GM12878 (cell line): Measurements from ENCODE around the gene ODAPH. TPM values are rescaled to one million over a fixed set of nuclear protein-coding genes. Genes with fewer than 3 reads are reported as not detected.

Experiments
- ATF3 ChIP-seq: IDR thresholded peaks from 2 replicates; pipeline ENCODE4 v1.6.1; 2011; ENCODE audit warnings: low read depth, mild to moderate bottlenecking, low read length, moderate library complexity, borderline replicate concordance; ENCODE audit errors: extremely low read depth
- CREM ChIP-seq: IDR thresholded peaks from 2 replicates; pipeline ENCODE4 v1.6.1; 2014; ENCODE audit warnings: antibody characterized with exemption, low read depth
- GABPA ChIP-seq: IDR thresholded peaks from 2 replicates; pipeline ENCODE4 v1.6.1; 2014; ENCODE audit warnings: antibody characterized with exemption, low read depth, mild to moderate bottlenecking, inconsistent platforms
- GATAD2B ChIP-seq: fragments of 450-650 bp; conservative IDR thresholded peaks from 2 replicates; pipeline ENCODE4 v1.6.1; 2017; ENCODE audit warnings: low read depth, mild to moderate bottlenecking, moderate library complexity
- IRF3 ChIP-seq: fragments of 450-650 bp; IDR thresholded peaks from 2 replicates; pipeline ENCODE4 v1.6.1; 2014; ENCODE audit warnings: mild to moderate bottlenecking
- JUND ChIP-seq: IDR thresholded peaks from 2 replicates; pipeline ENCODE4 v1.6.1; 2012; ENCODE audit warnings: low read depth, mild to moderate bottlenecking, low read length, improper control_type of control experiment, moderate library complexity
- MEF2A ChIP-seq: IDR thresholded peaks from 2 replicates; pipeline ENCODE4 v1.6.1; 2011; ENCODE audit warnings: low read depth, mild to moderate bottlenecking, low read length, moderate library complexity; ENCODE audit not compliant: insufficient read depth
- RFX5 ChIP-seq: IDR thresholded peaks from 2 replicates; pipeline ENCODE4 v1.6.1; 2011; ENCODE audit warnings: low read depth, low read length, improper control_type of control experiment
- SPI1 ChIP-seq: IDR thresholded peaks from 2 replicates; pipeline ENCODE4 v1.6.1; 2011; ENCODE audit warnings: low read depth, mild to moderate bottlenecking, low read length, moderate library complexity, borderline replicate concordance; ENCODE audit not compliant: insufficient read depth
- TARDBP ChIP-seq: IDR thresholded peaks from 2 replicates; pipeline ENCODE4 v1.6.1; 2016; ENCODE audit warnings: borderline replicate concordance
- USF2 ChIP-seq: IDR thresholded peaks from 2 replicates; pipeline ENCODE4 v1.6.1; 2011; ENCODE audit warnings: low read depth, low read length, improper control_type of control experiment, borderline replicate concordance
- ZNF207 ChIP-seq: fragments of 450-650 bp; IDR thresholded peaks from 2 replicates; pipeline ENCODE4 v1.6.1; 2014; ENCODE audit warnings: antibody characterized with exemption, mild to moderate bottlenecking, borderline replicate concordance
- polyA plus RNA-seq, 11 experiments: library from polyadenylated mRNA; depleted of rRNA in 4 of 11; unstranded in 6 of 11; stranded (reverse) in 5 of 11; fragments of >200 nt; fragmentation: Nextera tagmentation in 4 of 11; fragmentation: Illumina TruSeq in 1 of 11; extraction: Ambion mirVana in 4 of 11; extraction: Trizol in 1 of 11; gene quantifications; 1 replicate in 1 of 11; 2 replicates in 10 of 11; pipeline versions ENCODE4 v1.2.1 to v1.2.3, GENCODE V29; 2011 to 2016; ENCODE audit warnings: inconsistent platforms in 2 of 11, missing spikeins in 2 of 11, low read depth in 1 of 11
- total RNA-seq, 4 experiments: library from RNA; depleted of rRNA in 3 of 4; stranded (reverse); fragments of >200 nt in 3 of 4; fragmentation: Illumina TruSeq in 1 of 4; extraction: Trizol in 1 of 4; gene quantifications; 2 replicates each; pipeline versions ENCODE4 v1.2.1 to v1.2.3, GENCODE V29; 2013 to 2021
- TF ChIP-seq, protein P1 (sequence below): fragments of 450-650 bp; IDR thresholded peaks from 2 replicates; pipeline ENCODE4 v1.6.1; 2018; ENCODE audit warnings: mild to moderate bottlenecking, low read depth, moderate library complexity; ENCODE audit not compliant: partially characterized antibody
- TF ChIP-seq, protein P2 (sequence below): IDR thresholded peaks from 2 replicates; pipeline ENCODE4 v1.6.1; 2012; ENCODE audit warnings: low read depth, low read length, improper control_type of control experiment
- TF ChIP-seq, protein P3 (sequence below): fragments of 450-650 bp; formaldehyde crosslinking; IDR thresholded peaks from 2 replicates; pipeline ENCODE4 v1.4.0; 2020; ENCODE audit warnings: mild to moderate bottlenecking, moderate library complexity
- TF ChIP-seq, protein P4 (sequence below): fragments of 450-650 bp; IDR thresholded peaks from 2 replicates; pipeline ENCODE4 v1.6.1; 2016; ENCODE audit warnings: mild to moderate bottlenecking

ODAPH gene
- total and polyA plus RNA-seq, 10 of the 15 experiments (the other 5 are each of a cell fraction or from before 2014, with no cell fraction given), result 0.06 to 0.13 (median 0.12) TPM; not detected in 6

DNA sequence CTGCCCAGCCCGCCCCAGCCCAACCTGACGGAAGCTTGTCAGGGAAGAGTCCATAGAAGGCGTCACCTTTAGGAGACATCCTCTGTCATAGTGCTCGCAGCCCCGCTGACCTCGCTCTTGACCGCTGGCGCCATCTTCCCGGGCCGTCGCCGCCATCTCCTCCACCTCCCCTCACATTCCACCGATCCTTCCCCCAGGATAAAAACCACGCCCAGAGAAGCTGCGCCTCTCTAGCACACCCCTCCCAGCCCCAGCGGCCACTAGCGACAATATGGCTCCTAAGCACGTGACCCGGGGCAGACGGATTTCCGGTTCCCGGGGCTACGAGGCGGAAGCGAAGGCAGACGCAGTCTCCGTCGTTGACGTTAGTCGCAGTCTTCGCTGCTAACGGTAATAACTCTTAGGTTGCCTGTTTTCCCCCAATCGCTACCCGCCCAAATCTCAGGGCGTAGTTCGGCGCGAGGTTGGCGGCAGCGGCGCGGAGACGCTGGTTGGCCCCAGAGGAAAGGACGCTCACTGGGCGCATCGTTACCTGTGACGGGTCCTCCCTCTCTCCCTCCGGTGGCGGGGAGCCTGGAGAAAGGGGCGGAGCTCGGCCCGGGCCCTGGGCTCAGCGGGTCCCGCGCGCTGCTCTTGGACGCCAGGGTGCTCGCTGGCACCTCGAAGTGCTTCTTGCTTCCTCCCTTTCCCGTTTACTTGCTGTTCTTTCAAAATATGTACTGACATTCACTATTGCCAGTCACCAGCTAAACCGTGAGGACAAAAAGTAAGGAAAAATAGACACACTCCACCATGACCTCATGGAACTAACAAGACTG is 41.5 kb upstream of the ODAPH start, which contains the start of the genes RCHY1 and THAP6 (continued):
- TF ChIP-seq, protein P1, sequence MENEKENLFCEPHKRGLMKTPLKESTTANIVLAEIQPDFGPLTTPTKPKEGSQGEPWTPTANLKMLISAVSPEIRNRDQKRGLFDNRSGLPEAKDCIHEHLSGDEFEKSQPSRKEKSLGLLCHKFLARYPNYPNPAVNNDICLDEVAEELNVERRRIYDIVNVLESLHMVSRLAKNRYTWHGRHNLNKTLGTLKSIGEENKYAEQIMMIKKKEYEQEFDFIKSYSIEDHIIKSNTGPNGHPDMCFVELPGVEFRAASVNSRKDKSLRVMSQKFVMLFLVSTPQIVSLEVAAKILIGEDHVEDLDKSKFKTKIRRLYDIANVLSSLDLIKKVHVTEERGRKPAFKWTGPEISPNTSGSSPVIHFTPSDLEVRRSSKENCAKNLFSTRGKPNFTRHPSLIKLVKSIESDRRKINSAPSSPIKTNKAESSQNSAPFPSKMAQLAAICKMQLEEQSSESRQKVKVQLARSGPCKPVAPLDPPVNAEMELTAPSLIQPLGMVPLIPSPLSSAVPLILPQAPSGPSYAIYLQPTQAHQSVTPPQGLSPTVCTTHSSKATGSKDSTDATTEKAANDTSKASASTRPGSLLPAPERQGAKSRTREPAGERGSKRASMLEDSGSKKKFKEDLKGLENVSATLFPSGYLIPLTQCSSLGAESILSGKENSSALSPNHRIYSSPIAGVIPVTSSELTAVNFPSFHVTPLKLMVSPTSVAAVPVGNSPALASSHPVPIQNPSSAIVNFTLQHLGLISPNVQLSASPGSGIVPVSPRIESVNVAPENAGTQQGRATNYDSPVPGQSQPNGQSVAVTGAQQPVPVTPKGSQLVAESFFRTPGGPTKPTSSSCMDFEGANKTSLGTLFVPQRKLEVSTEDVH, result peak; percentile 86
- no peak for TF ChIP-seq MEF2A
- TF ChIP-seq CREM, result peak; percentile 88
- TF ChIP-seq, protein P2, sequence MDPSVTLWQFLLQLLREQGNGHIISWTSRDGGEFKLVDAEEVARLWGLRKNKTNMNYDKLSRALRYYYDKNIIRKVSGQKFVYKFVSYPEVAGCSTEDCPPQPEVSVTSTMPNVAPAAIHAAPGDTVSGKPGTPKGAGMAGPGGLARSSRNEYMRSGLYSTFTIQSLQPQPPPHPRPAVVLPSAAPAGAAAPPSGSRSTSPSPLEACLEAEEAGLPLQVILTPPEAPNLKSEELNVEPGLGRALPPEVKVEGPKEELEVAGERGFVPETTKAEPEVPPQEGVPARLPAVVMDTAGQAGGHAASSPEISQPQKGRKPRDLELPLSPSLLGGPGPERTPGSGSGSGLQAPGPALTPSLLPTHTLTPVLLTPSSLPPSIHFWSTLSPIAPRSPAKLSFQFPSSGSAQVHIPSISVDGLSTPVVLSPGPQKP, result peak; percentile 72; the same call in 1 of the 2 replicates
- TF ChIP-seq GABPA, result peak; percentile 95
- 0 out of 2 replicates have a peak, but pooled peaks have one; percentile 23 for TF ChIP-seq ZNF207
- peak; percentile 67; the same call in 1 of the 2 replicates for TF ChIP-seq ATF3
- 0 out of 2 replicates have a peak, but pooled peaks have one; percentile 26 for TF ChIP-seq IRF3
- TF ChIP-seq, protein P3, sequence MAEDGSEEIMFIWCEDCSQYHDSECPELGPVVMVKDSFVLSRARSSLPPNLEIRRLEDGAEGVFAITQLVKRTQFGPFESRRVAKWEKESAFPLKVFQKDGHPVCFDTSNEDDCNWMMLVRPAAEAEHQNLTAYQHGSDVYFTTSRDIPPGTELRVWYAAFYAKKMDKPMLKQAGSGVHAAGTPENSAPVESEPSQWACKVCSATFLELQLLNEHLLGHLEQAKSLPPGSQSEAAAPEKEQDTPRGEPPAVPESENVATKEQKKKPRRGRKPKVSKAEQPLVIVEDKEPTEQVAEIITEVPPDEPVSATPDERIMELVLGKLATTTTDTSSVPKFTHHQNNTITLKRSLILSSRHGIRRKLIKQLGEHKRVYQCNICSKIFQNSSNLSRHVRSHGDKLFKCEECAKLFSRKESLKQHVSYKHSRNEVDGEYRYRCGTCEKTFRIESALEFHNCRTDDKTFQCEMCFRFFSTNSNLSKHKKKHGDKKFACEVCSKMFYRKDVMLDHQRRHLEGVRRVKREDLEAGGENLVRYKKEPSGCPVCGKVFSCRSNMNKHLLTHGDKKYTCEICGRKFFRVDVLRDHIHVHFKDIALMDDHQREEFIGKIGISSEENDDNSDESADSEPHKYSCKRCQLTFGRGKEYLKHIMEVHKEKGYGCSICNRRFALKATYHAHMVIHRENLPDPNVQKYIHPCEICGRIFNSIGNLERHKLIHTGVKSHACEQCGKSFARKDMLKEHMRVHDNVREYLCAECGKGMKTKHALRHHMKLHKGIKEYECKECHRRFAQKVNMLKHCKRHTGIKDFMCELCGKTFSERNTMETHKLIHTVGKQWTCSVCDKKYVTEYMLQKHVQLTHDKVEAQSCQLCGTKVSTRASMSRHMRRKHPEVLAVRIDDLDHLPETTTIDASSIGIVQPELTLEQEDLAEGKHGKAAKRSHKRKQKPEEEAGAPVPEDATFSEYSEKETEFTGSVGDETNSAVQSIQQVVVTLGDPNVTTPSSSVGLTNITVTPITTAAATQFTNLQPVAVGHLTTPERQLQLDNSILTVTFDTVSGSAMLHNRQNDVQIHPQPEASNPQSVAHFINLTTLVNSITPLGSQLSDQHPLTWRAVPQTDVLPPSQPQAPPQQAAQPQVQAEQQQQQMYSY, result no peak
- TF ChIP-seq SPI1, result no peak
- no peak for TF ChIP-seq RFX5
- peak; percentile 56 for TF ChIP-seq JUND
- peak; percentile 85 for TF ChIP-seq USF2
- 0 out of 2 replicates have a peak, but pooled peaks have one; percentile 43 for TF ChIP-seq GATAD2B
- TF ChIP-seq, protein P4, sequence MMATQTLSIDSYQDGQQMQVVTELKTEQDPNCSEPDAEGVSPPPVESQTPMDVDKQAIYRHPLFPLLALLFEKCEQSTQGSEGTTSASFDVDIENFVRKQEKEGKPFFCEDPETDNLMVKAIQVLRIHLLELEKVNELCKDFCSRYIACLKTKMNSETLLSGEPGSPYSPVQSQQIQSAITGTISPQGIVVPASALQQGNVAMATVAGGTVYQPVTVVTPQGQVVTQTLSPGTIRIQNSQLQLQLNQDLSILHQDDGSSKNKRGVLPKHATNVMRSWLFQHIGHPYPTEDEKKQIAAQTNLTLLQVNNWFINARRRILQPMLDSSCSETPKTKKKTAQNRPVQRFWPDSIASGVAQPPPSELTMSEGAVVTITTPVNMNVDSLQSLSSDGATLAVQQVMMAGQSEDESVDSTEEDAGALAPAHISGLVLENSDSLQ, result peak; percentile 57
- no peak for TF ChIP-seq TARDBP
